Measurements from ENCODE around the gene EIF4G3.
"Not testable (repeated sequence)": the region's sequence is repeated elsewhere in the genome, so short reads cannot be mapped to it uniquely, and the experiment has no call there.

EIF4G3 gene

DNA sequence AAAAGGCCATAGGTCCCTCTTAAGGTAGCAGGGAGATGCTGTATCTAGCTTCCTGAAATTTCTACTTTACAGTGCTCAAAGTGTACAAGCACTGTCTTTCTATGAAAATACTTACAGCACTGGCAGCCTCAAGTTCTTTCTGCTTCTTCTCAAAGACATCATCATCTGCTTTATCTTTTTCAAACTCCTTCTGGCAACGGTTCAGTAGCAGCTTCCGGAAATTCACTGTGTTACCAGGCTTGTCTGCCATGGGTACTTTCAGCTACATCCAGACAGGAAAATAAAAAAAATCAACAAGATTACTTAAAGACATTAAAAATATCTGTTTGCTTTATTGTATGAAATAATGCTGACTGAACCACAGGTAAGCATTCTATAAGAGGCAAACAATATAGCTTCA, 311.7 kb downstream of the EIF4G3 start:
- no peak for DNase-seq
- H3K9me2 ChIP-seq (replicated peaks; ENCODE audit: insufficient read depth, low read length), result no peaks in the 10 kb centered on the region
- no peak overlapping the region for H3K4me3 ChIP-seq (ENCODE audit: low read length)
- TF ChIP-seq EZH2phosphoT487 (IDR thresholded peaks at IDR 0.05; ENCODE audit: low read length), result no peak
- no peak for TF ChIP-seq CTCF (IDR thresholded peaks at IDR 0.05; ENCODE audit: low read length)
- no peak for TF ChIP-seq EZH2 (optimal IDR thresholded peaks at IDR 0.05; ENCODE audit: low read depth, low read length)
- H3K4me2 ChIP-seq (ENCODE audit: low read depth, low read length), result no peak overlapping the region
- peaks cover 7% of the 10 kb centered on the region; the same call in 1 of the 2 replicates for H3F3A ChIP-seq (ENCODE audit: insufficient read depth, low read length)
- no peaks in the 10 kb centered on the region for H3K79me2 ChIP-seq (ENCODE audit: low read length)
- H3K4me1 ChIP-seq (ENCODE audit: low read length), result peaks cover 16% of the 10 kb centered on the region
- H3K27ac ChIP-seq (ENCODE audit: low read length), result no peak overlapping the region
- H4K20me1 ChIP-seq (ENCODE audit: insufficient read depth, low read length), result no peaks in the 10 kb centered on the region
- no peak overlapping the region for H2AFZ ChIP-seq (ENCODE audit: low read length)
- H3K9me3 ChIP-seq (replicated peaks; ENCODE audit: insufficient read depth, low read length), result no peaks in the 10 kb centered on the region
- no peak overlapping the region for H3K9ac ChIP-seq (ENCODE audit: low read length)
- H3K36me3 ChIP-seq (replicated peaks; ENCODE audit: insufficient read depth, low read length), result no peaks in the 10 kb centered on the region
- no peaks in the 10 kb centered on the region for H3K27me3 ChIP-seq (replicated peaks; ENCODE audit: insufficient read depth, low read length)

DNA sequence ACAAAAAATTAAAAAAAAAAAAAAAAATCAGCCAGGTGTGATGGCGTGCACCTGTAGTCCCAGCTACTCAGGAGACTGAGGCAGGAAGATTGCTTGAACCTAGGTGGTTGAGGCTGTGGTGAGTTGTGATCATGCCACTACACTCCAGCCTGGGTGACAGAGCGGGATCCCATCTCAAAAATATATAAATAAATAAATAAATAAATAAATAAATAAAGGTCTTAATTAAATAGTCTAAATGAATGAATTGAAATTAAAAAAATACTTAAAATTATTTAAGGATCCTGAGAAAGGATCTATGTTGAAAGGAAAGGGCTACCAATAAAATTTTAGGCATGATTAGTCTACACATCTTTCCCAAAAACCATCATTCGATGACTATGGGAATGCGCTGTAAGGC, 322.2 kb downstream of the EIF4G3 start:
- no peak overlapping the region for H3K4me3 ChIP-seq (ENCODE audit: low read length)
- no peaks in the 10 kb centered on the region for H3K4me1 ChIP-seq (ENCODE audit: low read length)
- H3K79me2 ChIP-seq (ENCODE audit: low read length), result no peaks in the 10 kb centered on the region
- H3K4me2 ChIP-seq (ENCODE audit: low read depth, low read length), result no peak overlapping the region
- no peaks in the 10 kb centered on the region for H3K36me3 ChIP-seq (replicated peaks; ENCODE audit: insufficient read depth, low read length)
- no peaks in the 10 kb centered on the region for H3F3A ChIP-seq (ENCODE audit: insufficient read depth, low read length)
- no peak for TF ChIP-seq EZH2phosphoT487 (IDR thresholded peaks at IDR 0.05; ENCODE audit: low read length)
- no peak for TF ChIP-seq EZH2 (optimal IDR thresholded peaks at IDR 0.05; ENCODE audit: low read depth, low read length)
- no peak for TF ChIP-seq CTCF (IDR thresholded peaks at IDR 0.05; ENCODE audit: low read length)
- no peaks in the 10 kb centered on the region for H4K20me1 ChIP-seq (ENCODE audit: insufficient read depth, low read length)
- H3K9me2 ChIP-seq (replicated peaks; ENCODE audit: insufficient read depth, low read length), result no peaks in the 10 kb centered on the region
- H3K9me3 ChIP-seq (replicated peaks; ENCODE audit: insufficient read depth, low read length), result no peaks in the 10 kb centered on the region
- no peak overlapping the region for H3K9ac ChIP-seq (ENCODE audit: low read length)
- no peak for DNase-seq
- no peak overlapping the region for H2AFZ ChIP-seq (ENCODE audit: low read length)
- H3K27ac ChIP-seq (ENCODE audit: low read length), result no peak overlapping the region
- no peaks in the 10 kb centered on the region for H3K27me3 ChIP-seq (replicated peaks; ENCODE audit: insufficient read depth, low read length)

GRCh38 chr1:20851791-20852190, 324.9 kb downstream of the EIF4G3 start:
- not testable (repeated sequence) for H3K4me1 ChIP-seq (ENCODE audit: low read length); H4K20me1 ChIP-seq (ENCODE audit: insufficient read depth, low read length); H3K4me2 ChIP-seq (ENCODE audit: low read depth, low read length); H3K36me3 ChIP-seq (replicated peaks; ENCODE audit: insufficient read depth, low read length); DNase-seq; H3K9ac ChIP-seq (ENCODE audit: low read length); H3K27me3 ChIP-seq (replicated peaks; ENCODE audit: insufficient read depth, low read length); H3K27ac ChIP-seq (ENCODE audit: low read length); H3F3A ChIP-seq (ENCODE audit: insufficient read depth, low read length); H3K9me2 ChIP-seq (replicated peaks; ENCODE audit: insufficient read depth, low read length); H3K9me3 ChIP-seq (replicated peaks; ENCODE audit: insufficient read depth, low read length); H2AFZ ChIP-seq (ENCODE audit: low read length); H3K79me2 ChIP-seq (ENCODE audit: low read length); H3K4me3 ChIP-seq (ENCODE audit: low read length)

DNA sequence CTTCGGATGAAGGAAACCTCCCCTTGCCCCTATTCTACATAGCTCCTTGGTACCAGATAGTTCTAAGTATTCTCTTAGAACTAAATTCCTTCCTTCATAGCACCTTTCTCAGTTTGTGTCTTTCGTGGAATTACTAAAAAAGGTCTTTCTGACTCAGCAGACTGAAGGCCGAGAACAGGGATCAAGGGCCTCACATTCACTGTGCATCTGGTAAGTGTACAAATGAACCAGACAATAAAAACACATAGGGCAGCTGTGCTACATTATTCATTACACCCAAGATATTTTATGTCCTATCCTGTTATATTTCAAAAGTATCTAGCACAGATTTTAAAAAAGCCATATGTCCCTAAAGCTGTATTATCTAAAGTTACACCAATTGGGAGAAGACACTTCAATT, 326.7 kb downstream of the EIF4G3 start:
- no peaks in the 10 kb centered on the region for H3F3A ChIP-seq (ENCODE audit: insufficient read depth, low read length)
- no peaks in the 10 kb centered on the region for H3K79me2 ChIP-seq (ENCODE audit: low read length)
- no peaks in the 10 kb centered on the region for H3K9me2 ChIP-seq (replicated peaks; ENCODE audit: insufficient read depth, low read length)
- H3K9me3 ChIP-seq (replicated peaks; ENCODE audit: insufficient read depth, low read length), result no peaks in the 10 kb centered on the region
- no peak overlapping the region for H2AFZ ChIP-seq (ENCODE audit: low read length)
- H3K4me2 ChIP-seq (ENCODE audit: low read depth, low read length), result no peak overlapping the region
- no peak overlapping the region for H3K27ac ChIP-seq (ENCODE audit: low read length)
- no peak overlapping the region for H3K9ac ChIP-seq (ENCODE audit: low read length)
- no peaks in the 10 kb centered on the region for H4K20me1 ChIP-seq (ENCODE audit: insufficient read depth, low read length)
- no peak for DNase-seq
- H3K4me1 ChIP-seq (ENCODE audit: low read length), result no peaks in the 10 kb centered on the region
- no peaks in the 10 kb centered on the region for H3K36me3 ChIP-seq (replicated peaks; ENCODE audit: insufficient read depth, low read length)
- TF ChIP-seq EZH2 (optimal IDR thresholded peaks at IDR 0.05; ENCODE audit: low read depth, low read length) (no peak), EZH2phosphoT487 (IDR thresholded peaks at IDR 0.05; ENCODE audit: low read length) (no peak), CTCF (IDR thresholded peaks at IDR 0.05; ENCODE audit: low read length) (no peak)
- H3K4me3 ChIP-seq (ENCODE audit: low read length), result no peak overlapping the region
- no peaks in the 10 kb centered on the region for H3K27me3 ChIP-seq (replicated peaks; ENCODE audit: insufficient read depth, low read length)
